ENCODE data around the gene ARL4A.
A peak's percentile ranks its signal among the peaks of the same experiment; 100 is the strongest.
"Not testable (repeated sequence)": the region's sequence is repeated elsewhere in the genome, so short reads cannot be mapped to it uniquely, and the experiment has no call there.

The ARL4A gene

DNA sequence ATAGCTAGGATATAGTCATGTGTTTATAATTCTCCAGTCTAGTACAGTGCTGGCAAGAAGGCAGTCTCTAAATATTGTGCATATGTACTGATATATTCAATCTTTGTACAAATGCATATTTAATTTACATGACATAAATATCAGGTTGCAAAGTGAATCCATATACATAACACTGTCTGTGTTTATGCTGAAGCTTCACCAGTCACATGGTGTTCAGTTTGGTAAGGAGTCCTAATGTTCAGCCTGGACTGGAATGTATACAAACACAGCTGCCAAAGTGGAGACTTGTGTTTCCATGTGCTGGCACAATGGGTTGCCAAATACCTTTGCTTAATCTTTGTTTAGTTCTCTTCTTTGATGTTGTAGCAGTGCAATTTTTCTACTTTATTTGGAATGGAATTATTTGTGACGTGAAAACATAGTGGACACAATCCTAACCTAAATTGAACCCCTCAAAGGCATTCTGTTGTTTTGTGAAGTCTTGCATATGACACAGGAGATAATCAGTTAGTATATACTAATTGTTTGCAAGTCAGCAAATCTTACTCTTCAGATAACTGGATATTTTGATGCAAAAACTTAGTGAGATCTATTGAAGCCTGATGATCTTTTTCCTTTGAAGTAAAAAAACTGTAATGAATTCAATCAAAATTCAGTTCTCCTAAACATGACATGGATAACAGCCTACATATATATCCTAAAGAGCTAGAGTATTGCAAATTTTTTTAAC is 17.3 kb upstream of the ARL4A start:
- DNase-seq (ENCODE audit: low spot score): no peak

GRCh38 chr7:12670743-12671520 is 16.5 kb upstream of the ARL4A start:
- no peak for DNase-seq (ENCODE audit: low spot score)

DNA sequence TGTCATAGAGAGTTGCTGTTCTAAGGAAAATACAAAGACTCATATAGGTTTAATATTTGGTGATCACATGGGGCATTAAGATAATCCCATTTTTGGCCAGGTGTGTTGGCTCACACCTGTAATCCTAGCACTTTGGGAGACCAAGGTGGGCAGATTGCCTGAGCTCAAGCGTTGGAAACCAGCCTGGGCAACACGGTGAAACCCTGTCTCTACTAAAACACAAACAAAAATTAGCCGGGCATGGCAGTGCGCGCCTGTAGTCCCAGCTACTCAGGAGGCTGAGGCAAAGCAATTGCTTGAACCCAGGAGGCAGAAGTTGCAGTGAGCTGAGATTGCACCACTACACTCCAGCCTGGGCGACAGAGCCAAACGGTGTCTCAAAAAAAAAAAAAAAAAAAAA is 14.0 kb upstream of the ARL4A start:
- DNase-seq (ENCODE audit: low spot score): not testable (repeated sequence)

DNA sequence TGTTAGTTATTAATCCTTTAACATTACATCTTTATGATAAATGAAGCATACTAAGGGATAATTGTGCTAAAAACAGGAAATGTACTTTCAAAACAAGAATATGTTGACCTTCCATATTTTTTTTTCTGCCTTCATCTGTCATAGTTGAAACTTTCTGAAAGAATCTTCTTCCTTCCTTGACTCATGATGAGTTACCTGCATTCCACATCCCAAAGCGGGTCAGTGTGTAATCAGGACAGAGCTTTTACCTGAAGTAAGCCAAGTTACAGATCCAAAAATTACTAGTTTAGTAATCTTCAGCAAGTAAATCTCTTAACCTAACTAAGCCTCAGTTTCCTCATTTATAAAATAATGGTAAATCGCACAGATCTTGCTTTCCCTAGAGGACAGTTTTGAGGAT is 13.4 kb upstream of the ARL4A start:
- no peak for DNase-seq (ENCODE audit: low spot score)

DNA sequence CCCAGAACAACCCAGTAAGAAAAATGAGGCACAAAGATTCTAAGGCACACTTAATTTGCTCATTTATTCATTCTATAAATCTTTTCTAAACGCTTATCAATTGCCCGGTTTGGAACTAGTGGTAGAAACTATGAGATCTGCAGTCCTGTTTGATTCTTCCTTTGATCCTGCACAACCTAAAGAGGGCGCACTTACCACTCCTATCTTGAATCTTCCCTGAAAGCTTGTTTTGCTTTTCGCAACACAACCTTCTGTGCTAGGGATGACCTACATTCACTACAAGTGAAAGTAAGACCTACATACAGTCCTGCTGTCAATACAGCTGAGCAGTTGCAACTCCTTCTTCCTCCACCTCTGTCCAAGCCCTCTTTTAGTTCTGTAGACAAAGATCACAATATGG is 12.6 kb upstream of the ARL4A start:
- no peak for DNase-seq (ENCODE audit: low spot score)

DNA sequence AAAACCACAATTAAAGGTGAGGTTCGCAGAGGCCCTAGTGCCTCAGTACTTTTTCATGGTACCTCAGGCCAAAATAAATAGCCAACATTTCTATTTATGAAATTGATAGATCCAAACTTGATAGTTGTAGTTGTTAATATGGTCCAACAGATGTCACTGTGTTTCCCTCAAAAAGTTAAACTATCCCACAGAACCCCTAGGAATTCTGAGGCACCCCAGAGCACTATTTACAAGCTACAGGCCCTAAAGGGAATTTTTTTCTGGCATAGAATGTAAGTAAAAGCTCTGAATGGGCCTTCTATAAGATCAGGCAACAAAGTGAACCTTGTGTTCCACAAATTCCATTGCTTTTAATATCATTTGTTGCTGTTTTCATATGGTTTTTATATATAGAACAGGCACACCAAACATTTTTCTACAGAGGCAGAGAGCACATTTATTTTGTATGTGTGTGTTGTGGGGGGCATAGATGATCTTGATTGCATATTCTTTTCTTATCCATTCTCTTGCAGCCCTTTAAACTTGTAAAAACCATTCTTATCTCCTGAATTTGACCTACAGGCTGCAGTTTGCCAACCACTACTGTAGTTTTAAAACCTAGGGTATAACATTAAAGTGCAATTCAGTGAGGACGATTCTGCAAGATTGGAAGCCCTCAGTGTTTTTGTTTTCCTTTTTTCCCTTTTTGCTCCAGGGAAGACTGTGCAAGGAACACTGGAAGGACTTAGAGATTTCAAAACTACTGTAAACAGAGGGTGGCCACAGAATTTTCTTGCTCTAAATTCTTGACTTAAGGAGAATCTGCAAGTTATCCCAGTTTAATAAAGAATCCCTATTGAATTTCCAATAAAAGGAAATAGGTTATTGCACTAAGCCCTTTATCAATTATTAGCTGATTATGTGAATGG is 3.5 kb upstream of the ARL4A start:
- no peak for DNase-seq (ENCODE audit: low spot score)

GRCh38 chr7:12684733-12685132 is 2.7 kb upstream of the ARL4A start:
- no peak for DNase-seq (ENCODE audit: low spot score)

DNA sequence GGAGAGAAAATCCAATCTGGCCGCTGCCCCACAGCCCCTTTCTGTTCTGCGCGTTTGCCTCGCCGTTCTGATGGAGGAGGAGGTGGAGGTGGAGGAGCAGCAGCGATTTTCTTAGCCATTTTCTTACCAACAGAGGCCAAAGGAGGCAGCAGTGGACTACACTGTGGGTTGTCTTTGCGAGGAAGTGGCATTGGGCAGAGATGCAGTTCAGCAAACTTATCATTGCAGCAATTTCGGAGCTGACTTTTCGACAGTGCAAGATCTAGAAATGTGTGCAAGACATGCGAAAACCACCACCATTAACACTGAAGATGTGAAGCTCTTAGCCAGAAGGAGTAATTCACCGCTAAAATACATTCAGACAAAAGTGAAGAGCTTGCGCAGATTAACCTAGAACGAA is 1.9 kb upstream of the ARL4A start:
- DNase-seq (ENCODE audit: low spot score): no peak

DNA sequence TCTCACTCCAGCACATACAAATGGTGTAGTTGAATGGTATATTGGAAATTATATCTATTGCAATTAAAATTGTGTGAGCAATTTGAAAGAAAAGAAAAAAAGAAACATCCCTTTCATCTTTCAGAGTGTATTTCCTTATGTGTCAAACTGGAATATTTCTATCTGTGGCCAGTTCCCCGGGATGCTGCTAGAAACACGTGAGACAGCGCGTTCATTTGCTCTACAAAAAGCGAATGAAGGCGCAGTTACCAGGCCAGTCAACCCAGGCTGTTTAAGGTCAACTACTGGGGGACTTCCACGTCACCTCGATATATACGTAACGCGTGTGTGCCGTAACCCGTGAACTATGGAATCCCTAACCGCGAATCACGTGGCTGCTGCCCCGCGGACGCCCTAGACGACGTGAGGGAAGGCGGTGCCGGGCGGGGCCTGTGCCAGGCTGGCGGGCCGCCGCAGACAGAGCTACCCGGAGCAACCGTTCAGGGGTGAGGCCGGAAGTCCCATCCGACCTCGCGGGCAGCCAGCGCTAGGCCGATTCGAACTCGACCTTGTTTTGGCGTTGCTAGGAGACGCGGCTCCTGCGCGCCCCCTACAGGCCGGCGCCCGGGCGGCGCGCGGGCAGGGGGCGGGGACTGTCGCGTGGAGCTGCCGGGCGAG is 1.1 kb upstream of the ARL4A start:
- peak; percentile 87 for DNase-seq (ENCODE audit: low spot score)

GRCh38 chr7:12687718-12688171 is 312 bp downstream of the ARL4A start:
- no peak for DNase-seq (ENCODE audit: low spot score)

DNA sequence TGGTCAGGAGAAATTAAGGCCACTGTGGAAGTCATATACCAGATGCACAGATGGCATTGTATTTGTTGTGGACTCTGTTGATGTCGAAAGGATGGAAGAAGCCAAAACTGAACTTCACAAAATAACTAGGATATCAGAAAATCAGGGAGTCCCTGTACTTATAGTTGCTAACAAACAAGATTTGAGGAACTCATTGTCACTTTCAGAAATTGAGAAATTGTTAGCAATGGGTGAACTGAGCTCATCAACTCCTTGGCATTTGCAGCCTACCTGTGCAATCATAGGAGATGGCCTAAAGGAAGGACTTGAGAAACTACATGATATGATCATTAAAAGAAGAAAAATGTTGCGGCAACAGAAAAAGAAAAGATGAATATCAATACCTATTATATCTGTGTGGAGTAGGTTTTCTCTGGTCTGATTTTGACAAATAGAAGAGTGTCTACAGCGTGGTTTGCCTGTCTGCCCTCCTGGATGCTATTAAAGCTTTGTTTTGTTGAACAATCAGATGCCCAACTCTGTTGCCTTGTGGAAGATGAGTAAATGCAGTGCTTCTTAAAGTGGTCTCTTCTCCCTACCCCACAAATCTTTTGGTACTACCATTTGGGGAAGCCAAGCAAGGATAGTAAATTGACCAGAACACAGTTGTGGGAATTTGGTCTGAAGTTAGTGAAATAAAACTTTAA is 1.2 kb downstream of the ARL4A start:
- not testable (repeated sequence) for DNase-seq (ENCODE audit: low spot score)

- DNase-seq (ENCODE audit: low spot score): no peak
Measured at GRCh38 chr7:12689451-12689850, 2.0 kb downstream of the ARL4A start.

DNA sequence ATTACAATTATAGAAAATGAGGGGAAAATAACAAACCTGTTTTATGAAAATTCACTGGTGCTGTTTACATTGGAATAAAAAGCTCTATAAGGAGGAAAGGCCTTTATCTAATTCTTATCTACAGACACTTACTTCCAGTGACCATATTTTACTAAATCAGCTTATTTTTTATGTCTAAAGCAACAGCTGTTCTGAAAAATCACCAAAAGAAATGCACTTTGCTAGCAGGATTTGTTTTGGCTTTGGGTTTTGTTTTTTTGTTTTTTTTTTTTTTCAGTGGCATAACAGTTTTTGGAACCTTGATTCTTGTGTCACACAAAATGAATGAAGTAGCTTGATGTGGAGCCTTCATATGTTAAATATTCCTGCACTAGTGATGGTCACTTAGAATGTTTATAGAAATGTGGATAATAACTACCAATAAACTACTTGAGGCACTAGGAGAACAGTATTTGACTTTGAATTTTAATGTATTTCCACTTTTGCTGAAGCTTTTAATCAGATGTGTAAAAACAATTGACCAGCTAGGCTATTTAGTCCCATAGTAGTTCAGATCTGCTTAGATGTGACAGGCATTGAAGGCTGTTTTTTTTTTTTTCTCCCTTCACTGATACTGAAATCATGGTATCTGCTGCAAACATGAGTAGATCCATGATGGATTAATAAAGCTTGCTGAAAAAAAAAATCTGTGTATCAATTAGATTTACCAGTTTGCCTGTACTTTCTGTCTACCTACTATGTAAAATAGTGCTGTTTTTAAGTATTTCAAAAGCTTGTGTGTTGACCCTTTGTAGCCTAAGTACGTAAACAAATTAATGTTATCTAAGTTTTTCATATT is 2.8 kb downstream of the ARL4A start:
- no peak for DNase-seq (ENCODE audit: low spot score)

GRCh38 chr7:12691388-12691787 is 4.0 kb downstream of the ARL4A start:
- not testable (repeated sequence) for DNase-seq (ENCODE audit: low spot score)

DNA sequence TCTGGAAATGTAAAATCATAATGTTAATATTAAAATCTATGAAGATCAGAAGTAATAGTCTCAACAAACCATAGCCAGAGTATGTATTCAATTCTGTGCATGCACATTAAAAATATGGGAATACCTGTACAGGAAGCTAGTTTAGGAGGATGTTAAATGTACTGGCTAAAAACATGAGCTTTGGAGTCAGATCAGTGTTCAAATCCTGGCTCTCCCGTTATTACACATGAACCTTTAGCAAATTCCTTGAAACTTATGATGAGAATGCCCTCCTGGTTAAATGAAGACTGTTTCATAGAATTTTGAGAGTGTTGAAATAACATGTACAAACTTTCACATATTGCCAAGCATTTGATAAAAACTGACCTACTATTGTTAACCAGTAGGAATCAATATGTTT is 4.6 kb downstream of the ARL4A start:
- no peak for DNase-seq (ENCODE audit: low spot score)

DNA sequence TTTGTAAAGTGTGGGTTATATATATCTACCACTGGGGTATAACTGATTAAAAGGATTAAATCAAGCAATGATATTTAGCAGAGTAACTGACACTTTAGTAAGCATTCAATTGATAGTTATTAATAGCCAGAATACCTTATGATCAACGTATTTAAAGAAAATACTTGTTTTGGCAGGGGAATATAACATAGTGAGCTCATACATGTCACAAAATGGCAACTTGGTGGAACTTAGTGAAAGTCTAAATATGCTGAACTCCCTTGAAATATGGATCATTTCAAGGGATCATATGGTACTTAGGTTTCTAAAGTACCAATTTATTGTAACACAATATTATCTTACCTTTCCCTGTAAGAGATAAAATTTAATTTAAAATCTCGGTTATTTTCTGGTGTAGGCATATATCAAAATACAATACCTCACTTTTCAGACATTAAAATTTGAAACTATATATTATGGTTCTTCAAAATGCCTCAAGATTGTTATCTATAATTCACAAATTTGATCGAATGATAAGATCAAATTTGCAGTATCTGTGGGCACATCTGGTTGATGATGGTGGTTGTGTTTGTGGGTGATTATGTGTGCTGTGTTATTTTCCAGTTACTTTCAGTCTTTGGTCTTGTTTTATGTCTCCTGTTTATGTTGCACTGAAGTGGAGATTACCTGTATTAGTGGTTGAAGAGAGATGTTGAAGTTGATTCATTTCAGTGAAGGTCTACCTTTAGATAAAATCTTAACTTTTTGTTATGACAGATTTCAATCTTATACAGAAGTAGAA is 5.2 kb downstream of the ARL4A start:
- DNase-seq (ENCODE audit: low spot score): no peak

DNA sequence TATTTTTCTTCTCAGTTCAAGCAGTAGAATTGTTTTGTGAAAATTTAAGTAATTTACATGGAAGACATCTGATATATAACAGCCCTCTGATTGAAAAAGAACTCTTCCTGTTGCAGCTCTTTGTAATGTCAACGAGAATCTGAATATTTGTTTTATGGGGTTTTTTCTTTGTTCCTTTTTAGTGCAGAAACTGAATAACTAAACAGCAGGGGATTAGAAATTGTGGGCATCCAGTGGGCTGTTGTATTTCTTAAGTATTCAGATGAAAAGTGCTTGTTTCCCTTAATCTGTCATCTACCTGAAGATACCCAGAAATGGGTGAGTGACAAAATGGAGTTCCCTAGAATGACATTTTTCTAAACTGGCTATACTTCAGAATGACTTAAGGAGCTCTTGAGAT is 7.4 kb downstream of the ARL4A start:
- DNase-seq (ENCODE audit: low spot score): no peak

GRCh38 chr7:12695965-12696364 is 8.5 kb downstream of the ARL4A start:
- no peak for DNase-seq (ENCODE audit: low spot score)

DNA sequence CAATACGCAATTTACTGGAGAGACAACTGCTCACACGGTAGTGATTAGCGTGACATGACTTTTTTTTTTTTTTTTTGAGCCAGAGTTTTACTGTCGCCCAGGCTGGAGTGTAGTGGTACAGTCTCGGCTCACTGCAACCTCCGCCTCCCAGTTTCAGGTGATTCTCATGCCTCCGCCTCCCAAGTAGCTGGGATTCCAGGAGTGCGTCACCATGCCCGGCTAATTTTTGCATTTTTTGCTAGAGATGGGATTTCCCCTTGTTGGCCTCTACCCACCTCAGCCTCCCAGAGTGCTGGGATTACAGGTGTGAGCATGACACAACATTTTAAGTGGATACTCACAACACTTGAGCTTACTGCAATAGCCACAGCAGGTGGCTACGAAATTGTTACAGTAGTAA is 11.9 kb downstream of the ARL4A start:
- DNase-seq (ENCODE audit: low spot score): no peak

DNA sequence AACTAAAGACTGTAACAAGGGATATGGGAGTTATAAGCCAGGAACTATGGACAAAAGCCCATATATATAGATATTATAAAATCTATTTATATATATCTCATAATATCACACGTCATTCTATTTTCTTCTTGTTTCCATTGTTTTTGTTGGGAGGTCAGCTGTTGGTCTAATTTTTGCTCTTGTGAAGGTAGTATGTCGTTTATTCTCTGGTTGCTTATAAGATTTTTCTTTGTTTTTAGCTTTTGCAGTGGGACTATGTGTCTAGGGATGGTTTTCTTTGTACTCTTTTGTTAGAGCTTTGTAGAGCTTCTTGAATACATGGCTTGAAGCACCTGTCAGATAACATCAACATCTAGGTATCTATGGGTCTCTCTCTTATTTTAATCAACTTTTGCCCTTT is 14.0 kb downstream of the ARL4A start:
- no peak for DNase-seq (ENCODE audit: low spot score)
